Right forelimb (tissue), 1 donor: ENCODE results near the gene PSAP.

Experiments
- DNase-seq: peaks from one replicate; pipeline ENCODE4 v3.0.0-alpha.2; 2018

Gene PSAP

GRCh38 chr10:71844084-71844483, 7.0 kb downstream of the PSAP start:
- no peak for DNase-seq

GRCh38 chr10:71842856-71843686, 8.0 kb downstream of the PSAP start:
- DNase-seq: no peak

GRCh38 chr10:71842422-71842821, 8.6 kb downstream of the PSAP start:
- DNase-seq: no peak

- DNase-seq: no peak
These were observed 10.1 kb downstream of the PSAP start for GRCh38 chr10:71840958-71841335.

GRCh38 chr10:71840177-71840957, 10.7 kb downstream of the PSAP start:
- peak; percentile 60 for DNase-seq

GRCh38 chr10:71838264-71839211, 12.5 kb downstream of the PSAP start:
- DNase-seq: no peak

- no peak for DNase-seq
These were observed 13.8 kb downstream of the PSAP start for GRCh38 chr10:71837098-71837827.

GRCh38 chr10:71836596-71836974, 14.5 kb downstream of the PSAP start:
- no peak for DNase-seq

- DNase-seq: no peak
These were observed 15.1 kb downstream of the PSAP start for GRCh38 chr10:71835671-71836595.

- DNase-seq: no peak
These were observed 16.7 kb downstream of the PSAP start for GRCh38 chr10:71834343-71834674.

GRCh38 chr10:71833451-71834342, 17.4 kb downstream of the PSAP start:
- DNase-seq: no peak

- no peak for DNase-seq
These were observed 18.1 kb downstream of the PSAP start for GRCh38 chr10:71832967-71833366.

GRCh38 chr10:71831646-71832552, 19.2 kb downstream of the PSAP start:
- no peak for DNase-seq

GRCh38 chr10:71830726-71831125, 20.3 kb downstream of the PSAP start:
- no peak for DNase-seq

GRCh38 chr10:71829896-71830295, 21.2 kb downstream of the PSAP start:
- no peak for DNase-seq

- DNase-seq: peak; percentile 18
These were observed 21.9 kb downstream of the PSAP start for GRCh38 chr10:71829171-71829570.

GRCh38 chr10:71828702-71829101, 22.3 kb downstream of the PSAP start:
- no peak for DNase-seq

- peak; percentile 30 for DNase-seq
These were observed 23.2 kb downstream of the PSAP start for GRCh38 chr10:71827852-71828251.

GRCh38 chr10:71825217-71825616, 25.8 kb downstream of the PSAP start:
- DNase-seq: no peak
